GM19468 (cell line): Measurements from ENCODE around the gene YWHAG.
"Not testable (repeated sequence)": the region's sequence is repeated elsewhere in the genome, so short reads cannot be mapped to it uniquely, and the experiment has no call there.

ENCODE experiments used
- ATAC-seq: cut with Tn5 transposase; IDR thresholded peaks from one replicate; pipeline ENCODE4 v1.9.1; 2021; ENCODE audit warnings: mild to moderate bottlenecking, moderate library complexity, moderate number of reproducible peaks; ENCODE audit not compliant: unreplicated experiment; ENCODE audit errors: extremely low read depth

Gene YWHAG

DNA sequence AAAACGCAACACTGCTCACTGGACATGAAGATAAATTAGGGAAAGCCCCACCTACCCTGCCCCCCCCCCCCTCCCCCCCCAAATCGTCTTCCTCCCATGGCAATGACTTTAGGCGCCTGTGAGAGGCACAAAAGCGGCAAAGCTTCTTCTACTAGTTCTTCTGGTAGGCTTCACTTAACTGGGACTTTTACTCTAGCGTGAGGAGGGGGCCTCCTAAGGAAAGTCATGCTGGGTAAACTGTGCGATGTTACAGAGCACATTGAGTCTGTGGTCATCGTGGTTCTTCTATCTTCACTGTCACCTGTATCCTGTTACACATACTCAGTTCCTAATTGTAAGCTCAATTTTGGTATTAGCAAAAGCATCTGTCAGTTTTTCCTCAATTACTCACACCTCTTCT is 31.2 kb downstream of the YWHAG start:
- no peak for ATAC-seq

GRCh38 chr7:76326646-76327233 is 32.1 kb downstream of the YWHAG start:
- ATAC-seq = no peak

DNA sequence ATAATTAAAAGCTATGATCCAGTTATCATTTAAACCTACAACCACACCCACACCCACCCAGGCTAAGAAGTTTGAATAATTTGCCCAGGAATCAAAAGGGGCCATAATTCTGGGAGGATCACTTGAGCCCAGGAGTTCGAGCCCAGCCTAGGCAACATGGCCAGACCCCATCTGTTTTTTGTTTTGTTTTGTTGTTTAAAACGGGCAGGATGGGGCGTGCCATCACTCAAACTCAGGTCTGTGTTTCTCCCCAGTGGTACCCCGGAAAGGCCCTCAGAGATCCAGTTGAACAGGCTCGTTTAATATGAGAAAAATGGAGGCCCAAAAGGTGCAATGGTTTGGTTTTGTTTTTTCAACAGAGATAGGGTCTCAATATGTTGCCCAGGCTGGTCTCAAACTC is 33.0 kb downstream of the YWHAG start:
- no peak for ATAC-seq

GRCh38 chr7:76325092-76325491 is 33.7 kb downstream of the YWHAG start:
- no peak for ATAC-seq

DNA sequence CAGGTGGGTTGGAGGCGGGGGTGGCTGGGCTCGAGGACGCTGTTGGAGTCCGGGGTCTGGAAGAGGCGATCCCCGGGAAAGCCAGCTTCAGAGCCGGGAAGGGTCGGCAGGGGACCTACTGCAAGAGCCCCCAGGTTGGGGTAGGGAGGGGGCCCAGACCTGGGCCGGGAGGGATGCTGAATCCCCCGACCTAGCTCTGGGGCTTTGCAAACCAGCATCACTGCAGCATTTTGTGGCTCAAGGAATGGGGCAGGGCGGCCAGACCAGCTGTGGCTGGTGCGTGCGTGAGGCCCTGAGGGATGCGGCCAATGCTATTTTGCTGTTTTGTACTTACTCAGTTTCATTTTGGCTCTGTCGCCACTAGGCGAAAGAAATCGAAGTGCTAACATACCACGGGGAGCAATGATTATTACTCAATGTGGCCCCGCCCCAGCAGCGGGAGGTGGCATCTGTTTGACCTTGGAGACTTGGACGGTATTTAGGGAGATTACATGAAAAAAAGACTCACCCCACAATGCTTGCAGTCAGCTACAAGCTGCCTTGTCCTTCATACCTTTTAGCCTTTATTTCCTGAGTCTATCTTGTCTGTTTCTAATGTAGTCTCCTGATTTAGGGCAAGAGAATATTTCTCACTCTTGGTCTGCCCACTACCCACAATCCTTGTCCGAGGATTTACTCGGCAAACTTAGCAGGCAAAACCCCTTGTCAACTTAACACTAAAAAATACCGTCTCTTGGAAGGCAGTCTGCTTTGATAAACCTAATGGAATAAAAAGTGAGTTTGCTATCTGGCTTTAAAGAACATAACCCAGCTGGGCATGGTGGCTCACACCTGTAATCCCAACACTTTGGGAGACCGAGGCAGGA is 40.1 kb downstream of the YWHAG start:
- peak; percentile 12 for ATAC-seq

GRCh38 chr7:76317782-76318487 is 40.9 kb downstream of the YWHAG start:
- peak; percentile 90 for ATAC-seq

GRCh38 chr7:76316984-76317781 is 41.6 kb downstream of the YWHAG start:
- ATAC-seq = no peak

GRCh38 chr7:76315364-76315763 is 43.4 kb downstream of the YWHAG start:
- ATAC-seq = no peak

DNA sequence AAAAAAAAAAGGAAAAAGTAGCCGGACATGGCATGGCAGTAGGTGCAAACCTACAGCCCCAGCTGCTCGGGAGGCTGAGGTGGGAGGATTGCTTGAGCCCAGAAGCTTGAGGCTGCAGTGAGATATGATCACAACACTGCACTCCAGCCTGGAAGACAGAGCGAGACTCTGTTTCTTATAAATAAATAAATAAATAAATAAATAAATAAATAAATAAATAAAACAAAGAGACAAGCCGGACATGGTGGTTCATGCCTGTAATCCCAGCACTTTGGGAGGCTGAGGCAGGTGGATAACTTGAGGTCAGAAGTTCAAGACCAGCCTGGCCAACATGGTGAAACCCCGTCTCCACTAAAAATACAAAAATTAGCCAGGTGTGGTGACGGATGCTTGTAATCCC is 44.1 kb downstream of the YWHAG start:
- not testable (repeated sequence) for ATAC-seq

DNA sequence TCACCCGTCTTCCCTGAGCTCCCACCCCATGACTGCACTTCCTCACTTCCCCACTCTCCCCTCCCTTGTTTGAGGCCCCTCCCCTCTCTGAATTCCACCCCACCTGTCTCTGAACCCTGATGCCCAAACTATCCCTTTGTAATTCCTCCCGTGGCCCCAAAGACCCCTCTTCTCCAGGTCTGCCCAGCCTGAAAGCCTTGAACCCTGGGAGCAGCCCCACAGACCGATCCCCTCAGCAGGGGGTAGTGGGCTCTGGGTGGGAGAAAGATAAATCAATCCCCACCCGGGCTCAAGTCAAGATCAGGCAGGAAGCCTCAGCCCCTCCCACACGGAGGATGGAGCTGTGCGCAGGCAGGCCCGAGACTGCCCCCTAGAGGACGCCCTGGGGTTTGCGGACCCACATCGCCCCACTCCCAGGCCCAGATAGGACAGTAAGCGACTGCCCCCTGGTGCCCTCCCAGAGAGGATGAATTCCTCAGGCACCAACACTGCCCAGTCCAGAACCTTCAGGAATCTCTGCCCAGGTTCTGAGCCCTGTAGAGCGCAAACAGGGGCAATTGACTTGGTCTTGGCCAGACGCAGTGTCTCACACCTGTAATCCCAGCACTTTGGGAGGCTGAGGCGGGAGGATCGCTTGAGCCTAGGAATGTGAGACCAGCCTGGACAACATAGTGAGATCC is 44.6 kb downstream of the YWHAG start:
- no peak for ATAC-seq

GRCh38 chr7:76311838-76312237 is 47.0 kb downstream of the YWHAG start:
- ATAC-seq = not testable (repeated sequence)

DNA sequence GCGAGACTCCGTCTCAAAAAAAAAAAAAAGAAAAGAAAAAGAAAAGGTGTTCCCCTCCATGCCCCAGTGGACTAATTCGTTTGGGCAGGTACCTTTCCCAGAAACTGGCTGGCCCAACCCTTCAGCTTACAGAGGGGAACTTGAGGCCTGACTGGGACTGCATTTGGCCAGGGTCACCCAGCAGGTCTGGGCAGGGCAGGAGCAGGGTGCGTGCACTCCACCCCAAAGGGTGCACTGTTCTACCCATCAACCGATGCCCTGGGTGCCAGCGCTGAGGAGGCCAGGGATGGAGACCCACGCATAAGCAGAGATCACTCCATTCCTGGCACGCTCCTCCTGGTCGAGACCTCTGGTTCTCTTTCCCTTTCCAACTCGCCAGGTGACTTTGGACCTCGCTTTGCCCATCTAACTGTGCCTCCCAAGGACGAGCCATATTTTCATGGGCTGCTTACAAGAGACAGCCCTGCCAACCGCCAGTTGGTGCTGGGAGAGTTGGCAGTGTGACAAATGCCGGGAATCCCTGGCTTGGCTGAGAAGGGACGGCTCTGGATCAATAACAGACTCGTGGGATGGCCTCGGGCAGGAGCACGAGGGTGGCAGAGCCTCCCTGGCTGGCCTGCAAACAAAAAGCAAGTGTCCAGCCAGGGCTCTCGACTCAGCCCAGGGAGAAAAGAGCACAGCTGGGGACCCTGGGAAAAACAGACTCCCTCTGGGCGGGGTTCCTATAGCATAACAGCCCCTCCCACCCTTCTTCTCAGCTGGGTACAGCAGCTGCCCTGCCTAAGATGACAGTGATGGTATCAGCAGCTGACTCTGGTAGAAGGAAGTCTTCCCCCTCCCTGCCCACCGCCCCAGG is 48.5 kb downstream of the YWHAG start:
- ATAC-seq = no peak

GRCh38 chr7:76309341-76310101 is 49.3 kb downstream of the YWHAG start:
- not testable (repeated sequence) for ATAC-seq

- not testable (repeated sequence) for ATAC-seq
These were observed 49.9 kb downstream of the YWHAG start for GRCh38 chr7:76308874-76309273.

GRCh38 chr7:76304888-76305375 is 53.9 kb downstream of the YWHAG start:
- ATAC-seq = no peak

DNA sequence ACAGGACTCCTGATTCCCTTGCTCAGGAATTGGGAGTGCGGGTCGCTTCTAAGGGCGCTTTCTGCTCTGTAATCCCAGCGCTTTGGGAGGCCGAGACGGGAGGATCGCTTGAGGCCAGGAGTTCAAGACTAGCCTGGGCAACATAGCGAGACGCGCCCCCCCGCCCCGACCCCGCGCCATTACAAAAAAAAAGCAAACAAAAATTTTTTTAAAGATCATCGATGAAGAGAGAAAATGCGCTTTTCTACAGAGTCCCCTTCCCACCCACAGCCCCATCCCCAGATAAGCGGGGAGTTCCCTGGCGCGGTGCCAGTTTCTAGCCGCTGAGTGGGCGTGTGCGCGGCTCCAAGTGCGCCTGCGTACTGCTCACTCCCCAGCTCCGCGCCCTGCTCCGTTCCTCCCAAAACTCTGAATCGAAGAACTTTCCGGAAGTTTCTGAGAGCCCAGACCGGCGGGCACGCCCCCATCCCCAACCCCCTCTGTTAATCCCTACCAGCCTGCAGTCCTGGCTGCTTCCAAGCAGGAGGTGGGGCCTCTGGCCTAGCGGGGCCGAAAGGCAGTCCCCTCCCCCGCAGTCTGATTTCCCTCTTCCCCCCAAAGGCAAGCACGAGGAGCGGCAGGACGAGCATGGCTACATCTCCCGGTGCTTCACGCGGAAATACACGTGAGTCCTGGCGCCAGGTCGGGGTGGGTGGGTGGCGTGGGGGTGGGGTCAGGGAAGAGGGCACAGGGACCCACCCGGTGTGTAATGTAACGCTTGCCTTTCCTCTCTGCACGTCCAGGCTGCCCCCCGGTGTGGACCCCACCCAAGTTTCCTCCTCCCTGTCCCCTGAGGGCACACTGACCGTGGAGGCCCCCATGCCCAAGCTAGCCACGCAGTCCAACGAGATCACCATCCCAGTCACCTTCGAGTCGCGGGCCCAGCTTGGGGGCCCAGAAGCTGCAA is 55.3 kb downstream of the YWHAG start:
- no peak for ATAC-seq
